Measurements from ENCODE around the gene ZAR1L.

Gene ZAR1L

GRCh38 chr13:32315238-32316027 lies at the start of gene ZAR1L, which contains the start of gene BRCA2:
ZAR1L (minus strand) TSS chr13:32315363; CDS start chr13:32311925, 3,438 bp downstream.
BRCA2 (plus strand) TSS chr13:32315508; CDS start chr13:32316461, 953 bp downstream.
- TF ChIP-seq, protein P1, sequence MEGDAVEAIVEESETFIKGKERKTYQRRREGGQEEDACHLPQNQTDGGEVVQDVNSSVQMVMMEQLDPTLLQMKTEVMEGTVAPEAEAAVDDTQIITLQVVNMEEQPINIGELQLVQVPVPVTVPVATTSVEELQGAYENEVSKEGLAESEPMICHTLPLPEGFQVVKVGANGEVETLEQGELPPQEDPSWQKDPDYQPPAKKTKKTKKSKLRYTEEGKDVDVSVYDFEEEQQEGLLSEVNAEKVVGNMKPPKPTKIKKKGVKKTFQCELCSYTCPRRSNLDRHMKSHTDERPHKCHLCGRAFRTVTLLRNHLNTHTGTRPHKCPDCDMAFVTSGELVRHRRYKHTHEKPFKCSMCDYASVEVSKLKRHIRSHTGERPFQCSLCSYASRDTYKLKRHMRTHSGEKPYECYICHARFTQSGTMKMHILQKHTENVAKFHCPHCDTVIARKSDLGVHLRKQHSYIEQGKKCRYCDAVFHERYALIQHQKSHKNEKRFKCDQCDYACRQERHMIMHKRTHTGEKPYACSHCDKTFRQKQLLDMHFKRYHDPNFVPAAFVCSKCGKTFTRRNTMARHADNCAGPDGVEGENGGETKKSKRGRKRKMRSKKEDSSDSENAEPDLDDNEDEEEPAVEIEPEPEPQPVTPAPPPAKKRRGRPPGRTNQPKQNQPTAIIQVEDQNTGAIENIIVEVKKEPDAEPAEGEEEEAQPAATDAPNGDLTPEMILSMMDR (IDR thresholded peaks at IDR 0.05) = no peak

- TF ChIP-seq, protein P1 (IDR thresholded peaks at IDR 0.05) = no peak
These were observed 47.4 kb upstream of the ZAR1L start for GRCh38 chr13:32362574-32362973.

DNA sequence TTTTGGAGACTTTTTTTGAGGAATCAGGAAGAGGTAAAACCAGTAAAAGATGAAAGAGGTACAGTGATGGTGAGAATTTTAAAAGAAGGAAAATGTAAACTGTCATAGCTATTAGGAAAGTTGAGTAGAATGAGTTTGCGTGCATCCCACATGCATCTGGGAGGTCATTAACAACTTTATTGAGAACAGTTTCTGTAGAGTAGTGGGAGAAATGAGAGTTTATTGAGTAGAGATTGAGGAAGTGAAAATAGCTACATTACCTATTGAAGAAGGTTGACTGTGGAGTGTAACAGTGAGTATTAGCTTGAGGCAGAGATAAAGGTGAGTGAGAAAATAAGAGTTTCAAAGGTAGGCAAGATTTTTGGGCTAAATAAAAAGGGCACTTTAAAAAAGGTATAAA lies 38.9 kb upstream of the ZAR1L start:
- TF ChIP-seq, protein P1 (IDR thresholded peaks at IDR 0.05) = no peak

DNA sequence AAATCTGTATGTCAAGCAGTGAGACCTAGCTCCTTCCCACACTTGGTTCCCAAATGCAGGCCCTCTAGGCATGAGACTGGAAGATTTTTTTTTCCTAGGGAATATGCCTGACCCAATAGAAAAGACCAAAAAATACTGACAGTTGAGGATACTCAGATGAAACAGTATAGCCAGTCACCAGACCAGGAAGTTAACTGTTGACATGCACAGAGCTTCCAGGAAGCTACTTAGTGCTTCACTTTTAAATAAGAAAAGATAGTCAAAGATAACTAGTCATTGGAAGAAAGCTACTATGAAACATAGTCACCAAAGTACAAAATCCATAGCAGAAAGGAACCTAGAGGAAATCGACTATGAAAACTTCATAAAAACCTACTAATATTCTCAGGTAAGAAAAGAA lies 32.5 kb upstream of the ZAR1L start:
- TF ChIP-seq, protein P1 (IDR thresholded peaks at IDR 0.05) = no peak

DNA sequence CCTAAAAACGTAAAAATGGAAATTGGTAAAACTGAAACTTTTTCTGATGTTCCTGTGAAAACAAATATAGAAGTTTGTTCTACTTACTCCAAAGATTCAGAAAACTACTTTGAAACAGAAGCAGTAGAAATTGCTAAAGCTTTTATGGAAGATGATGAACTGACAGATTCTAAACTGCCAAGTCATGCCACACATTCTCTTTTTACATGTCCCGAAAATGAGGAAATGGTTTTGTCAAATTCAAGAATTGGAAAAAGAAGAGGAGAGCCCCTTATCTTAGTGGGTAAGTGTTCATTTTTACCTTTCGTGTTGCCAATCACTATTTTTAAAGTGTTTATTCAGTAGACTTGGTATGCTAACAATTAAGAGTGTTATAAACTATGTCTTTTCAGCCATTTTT lies 25.8 kb upstream of the ZAR1L start:
- TF ChIP-seq, protein P1 (IDR thresholded peaks at IDR 0.05) = no peak

- TF ChIP-seq, protein P1 (IDR thresholded peaks at IDR 0.05) = no peak
These were observed 19.5 kb upstream of the ZAR1L start for GRCh38 chr13:32334671-32335070.

GRCh38 chr13:32330441-32330840 lies 15.3 kb upstream of the ZAR1L start:
- TF ChIP-seq, protein P1 (IDR thresholded peaks at IDR 0.05) = no peak
